ENCODE measurements around the gene CACNB1.

CACNB1 gene

GRCh38 chr17:39123627-39124026, 73.8 kb downstream of the CACNB1 start:
- DNase-seq (ENCODE audit: low read depth in 3 of 3) = no peak
